ENCODE data around the gene ABCA5. TPM values are rescaled to one million over a fixed set of nuclear protein-coding genes. Genes with fewer than 3 reads are reported as not detected.

ABCA5 gene
- total and polyA plus RNA-seq, 9 donors: 8.3 to 34.1 (median 23.7) TPM

- no peaks in the 10 kb centered on the region for H3K9me3 ChIP-seq
- no peak for DNase-seq
- no peaks in the 10 kb centered on the region for H3K4me1 ChIP-seq (ENCODE audit: insufficient read depth)
- intact Hi-C loops (cut with DNase I): no loop called here
- H3K4me3 ChIP-seq: no peak overlapping the region
- H3K27me3 ChIP-seq: no peaks in the 10 kb centered on the region
- no peaks in the 10 kb centered on the region for H3K36me3 ChIP-seq
- TF ChIP-seq POLR2A (IDR thresholded peaks at IDR 0.05): no peak
- TF ChIP-seq CTCF (IDR thresholded peaks at IDR 0.05): no peak
- TF ChIP-seq EP300 (IDR thresholded peaks at IDR 0.05): no peak
- no peak overlapping the region for H3K27ac ChIP-seq
- WGBS, 3 donors: 23 to 37% (median 26%) methylated on average over 3 of the region's 3 CpGs
These were observed 40.4 kb upstream of the ABCA5 start for GRCh38 chr17:69367298-69367697.

DNA sequence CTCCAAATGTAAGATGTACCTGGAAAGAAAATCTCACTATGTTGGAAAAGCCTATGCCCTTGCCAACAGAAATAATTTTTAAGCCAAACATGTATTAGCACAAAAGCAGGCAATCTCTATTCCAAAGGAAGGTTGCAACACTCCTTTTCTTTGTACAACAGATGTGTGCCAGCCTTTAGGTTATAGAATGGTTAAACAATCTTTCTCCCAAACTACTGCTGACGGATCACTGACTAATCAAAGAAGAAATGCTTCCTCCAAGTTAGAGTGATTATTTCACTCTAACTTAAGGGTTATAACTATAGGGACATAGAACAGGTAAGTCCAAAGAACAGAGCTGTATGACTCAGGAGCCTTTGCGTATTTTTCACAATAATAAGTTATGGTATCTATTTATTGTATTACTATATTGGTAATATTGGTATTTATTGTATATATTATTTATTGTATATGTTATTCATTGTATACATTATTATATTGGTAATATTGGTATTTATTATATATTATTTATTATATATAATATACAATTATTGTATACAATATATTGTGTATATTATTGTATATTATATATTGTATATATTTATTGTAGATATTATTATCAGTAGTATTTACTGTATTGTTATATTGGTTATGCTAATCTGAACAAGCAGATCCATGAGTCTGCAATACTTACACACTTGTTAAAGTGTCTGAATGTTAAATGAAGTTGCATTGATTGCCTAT, 36.7 kb upstream of the ABCA5 start:
- no peak for TF ChIP-seq POLR2A (IDR thresholded peaks at IDR 0.05)
- no peak for TF ChIP-seq CTCF (IDR thresholded peaks at IDR 0.05)
- TF ChIP-seq EP300 (IDR thresholded peaks at IDR 0.05): no peak
- 62 to 76% (median 65%) methylated on average over 2 of the region's 2 CpGs for WGBS, 3 donors
- Histone ChIP-seq H3K36me3 (no peaks in the 10 kb centered on the region), H3K27me3 (no peaks in the 10 kb centered on the region), H3K4me3 (no peak overlapping the region), H3K9me3 (no peaks in the 10 kb centered on the region), H3K4me1 (ENCODE audit: insufficient read depth) (no peaks in the 10 kb centered on the region), H3K27ac (no peak overlapping the region)
- intact Hi-C loops (cut with DNase I): no loop called here
- DNase-seq: no peak

- intact Hi-C loops (cut with DNase I): no loop called here
- Histone ChIP-seq H3K9me3 (no peaks in the 10 kb centered on the region), H3K4me3 (no peak overlapping the region), H3K27ac (no peak overlapping the region), H3K4me1 (ENCODE audit: insufficient read depth) (no peaks in the 10 kb centered on the region), H3K36me3 (no peaks in the 10 kb centered on the region), H3K27me3 (no peaks in the 10 kb centered on the region)
- TF ChIP-seq POLR2A (IDR thresholded peaks at IDR 0.05): no peak
- TF ChIP-seq EP300 (IDR thresholded peaks at IDR 0.05): no peak
- TF ChIP-seq CTCF (IDR thresholded peaks at IDR 0.05): no peak
- DNase-seq: no peak
These were observed 34.2 kb upstream of the ABCA5 start for GRCh38 chr17:69361156-69361555.

DNA sequence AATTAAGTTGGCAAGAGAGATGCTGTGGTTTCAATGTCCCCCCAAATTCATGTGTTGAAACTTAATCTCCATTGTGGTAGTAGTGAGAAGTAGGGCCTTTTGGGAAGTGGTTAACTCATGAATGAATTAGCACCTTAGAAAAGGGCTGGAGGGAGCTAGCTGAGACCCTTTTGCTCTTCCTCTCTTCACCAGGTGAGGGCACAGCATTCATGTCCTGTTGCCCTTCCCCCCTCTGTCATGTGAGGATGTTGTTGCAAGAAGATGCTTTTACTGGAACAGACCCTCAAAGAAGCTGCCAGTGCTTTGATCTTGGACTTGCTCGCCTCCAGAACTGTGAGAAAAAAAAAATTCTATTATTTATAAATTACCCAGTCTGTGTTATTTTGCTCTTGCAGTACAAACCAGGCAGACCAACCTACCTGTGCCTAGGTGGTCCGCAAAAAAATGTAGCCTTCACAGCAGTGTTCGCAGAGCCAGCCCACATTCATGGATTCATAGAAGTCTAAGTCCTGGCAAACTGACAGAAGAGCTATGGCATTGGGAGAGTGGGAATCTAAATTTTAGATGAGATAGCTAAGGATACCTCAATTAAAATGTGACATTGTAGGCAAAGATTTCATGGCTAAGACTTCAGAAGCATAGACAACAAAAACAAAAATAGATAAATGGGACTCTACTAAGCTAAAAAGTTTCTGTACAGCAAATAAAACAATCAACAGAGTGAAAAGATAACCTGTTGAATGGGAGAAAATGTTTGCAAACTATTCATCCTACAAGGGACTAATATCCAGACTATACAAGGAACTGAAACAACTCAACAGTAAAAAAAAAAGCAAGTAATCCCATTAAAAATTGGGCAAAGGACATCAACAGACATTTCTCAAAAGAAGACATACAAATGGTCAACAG, 32.0 kb upstream of the ABCA5 start:
- DNase-seq: no peak

More for the DNA sequence above, 32.0 kb upstream of the ABCA5 start:
- intact Hi-C loops (cut with DNase I): no loop called here
- H3K27me3 ChIP-seq: no peaks in the 10 kb centered on the region
- no peak overlapping the region for H3K4me3 ChIP-seq
- WGBS, 3 donors: 72 to 78% (median 76%) methylated on average over 3 of the region's 3 CpGs
- no peaks in the 10 kb centered on the region for H3K9me3 ChIP-seq
- H3K27ac ChIP-seq: no peak overlapping the region
- H3K4me1 ChIP-seq (ENCODE audit: insufficient read depth): no peaks in the 10 kb centered on the region
- H3K36me3 ChIP-seq: no peaks in the 10 kb centered on the region
- TF ChIP-seq EP300 (IDR thresholded peaks at IDR 0.05) (no peak), POLR2A (IDR thresholded peaks at IDR 0.05) (no peak), CTCF (IDR thresholded peaks at IDR 0.05) (no peak)
